ENCODE measurements around the gene HECW1.

DNA sequence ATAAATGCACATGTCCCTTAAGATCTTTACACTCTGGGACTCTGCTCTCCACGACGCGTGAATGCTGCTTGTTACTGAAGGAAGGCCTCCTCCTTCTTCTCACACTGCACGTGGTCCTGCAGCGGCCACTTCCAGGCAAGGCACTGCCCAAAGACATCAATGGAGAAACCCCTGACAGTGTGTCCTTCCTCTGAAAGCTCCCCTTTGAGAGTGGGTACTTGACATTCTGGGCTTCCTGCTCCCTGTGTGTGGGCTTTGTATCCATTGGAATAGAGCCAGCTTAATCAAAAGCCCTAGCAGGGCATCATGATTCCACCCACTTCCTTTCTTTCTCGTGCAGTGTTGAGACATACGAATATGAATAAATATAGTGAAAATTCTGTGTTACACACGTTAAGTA lies 400.8 kb downstream of the HECW1 start:
- TF ChIP-seq RCOR1 (IDR thresholded peaks at IDR 0.05; ENCODE audit: low read depth, low read length) (no peak), RFX5 (IDR thresholded peaks at IDR 0.05) (no peak), HOXA7 (CRISPR knock-in tag; IDR thresholded peaks at IDR 0.05) (no peak), CBX2 (IDR thresholded peaks at IDR 0.05; ENCODE audit: borderline replicate concordance, low read depth) (no peak), CTCF (IDR thresholded peaks at IDR 0.05) (no peak), EHMT2 (IDR thresholded peaks at IDR 0.05; ENCODE audit: low read depth) (no peak), NR3C1 (IDR thresholded peaks at IDR 0.05) (no peak), POLR2A (IDR thresholded peaks at IDR 0.05; ENCODE audit: low read length) (no peak), CBX8 (IDR thresholded peaks at IDR 0.05) (no peak)
- TF ChIP-seq, protein P1, sequence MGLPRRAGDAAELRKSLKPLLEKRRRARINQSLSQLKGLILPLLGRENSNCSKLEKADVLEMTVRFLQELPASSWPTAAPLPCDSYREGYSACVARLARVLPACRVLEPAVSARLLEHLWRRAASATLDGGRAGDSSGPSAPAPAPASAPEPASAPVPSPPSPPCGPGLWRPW (IDR thresholded peaks at IDR 0.05) = no peak
